Urinary bladder (tissue), 4 donors: ENCODE measurements around the gene IL6. TPM values are rescaled to one million over a fixed set of nuclear protein-coding genes. Genes with fewer than 3 reads are reported as not detected.

Source experiments
- DNase-seq: peaks from one replicate; pipeline ENCODE4 v3.0.0-alpha.2; 2015; ENCODE audit errors: extremely low spot score
- H3K27ac ChIP-seq: one replicate; pipeline ENCODE4 v1.5.1; 2013; ENCODE audit warnings: low read depth, mild to moderate bottlenecking, moderate library complexity
- H3K36me3 ChIP-seq: one replicate; pipeline ENCODE4 v1.6.1; 2013; ENCODE audit warnings: mild to moderate bottlenecking, moderate library complexity; ENCODE audit not compliant: insufficient read depth
- H3K4me1 ChIP-seq: one replicate; pipeline ENCODE4 v1.6.1; 2013; ENCODE audit warnings: mild to moderate bottlenecking, moderate library complexity; ENCODE audit not compliant: insufficient read depth
- H3K4me3 ChIP-seq: one replicate; pipeline ENCODE4 v1.5.1; 2013; ENCODE audit warnings: low read depth, low read length
- WGBS: extraction: QIAGEN DNeasy Blood & Tissue Kit; methylation state at CpG from one replicate; pipeline ENCODE4 v1.1.7; 2013; 5-methylcytosine and 5-hydroxymethylcytosine counted together
- polyA plus RNA-seq: library from polyadenylated mRNA; stranded (reverse); fragments of 200-250 nt; gene quantifications from one replicate; pipeline ENCODE4 v1.2.3, GENCODE V29; 2013
- total RNA-seq: library from RNA; depleted of rRNA; stranded (reverse); fragments of >200 nt; gene quantifications from one replicate; pipeline ENCODE4 v1.2.3, GENCODE V29; 2014
- donor health status: healthy with polysubstance abuse.
- donor health status: healthy.

Gene IL6
- total and polyA plus RNA-seq, 2 donors: 0.32 to 6.9 TPM

DNA sequence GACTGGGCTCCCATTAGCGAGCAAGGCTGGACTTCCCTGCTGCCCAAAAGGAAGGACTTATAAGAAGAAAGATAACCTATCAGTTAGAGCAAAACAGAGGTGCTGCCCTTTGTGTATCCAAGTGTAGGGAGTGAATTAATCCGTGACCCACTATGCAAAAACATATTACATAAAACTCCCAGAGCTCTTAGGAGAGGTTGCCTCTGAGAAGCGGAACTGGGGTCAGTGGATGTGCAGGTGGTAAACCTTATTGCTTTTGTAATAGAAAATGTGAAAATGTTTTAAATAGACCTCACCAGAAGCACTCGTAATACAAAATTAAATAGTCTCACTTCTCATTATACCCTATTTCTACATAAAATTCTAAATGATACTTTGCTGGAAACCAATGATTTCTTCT is 17.1 kb upstream of the IL6 start:
- Histone ChIP-seq H3K36me3 (no peaks in the 10 kb centered on the region), H3K4me1 (no peaks in the 10 kb centered on the region), H3K4me3 (no peak overlapping the region), H3K27ac (no peak overlapping the region)
- no peak for DNase-seq
- 93% methylated on average over 4 of the region's 4 CpGs for WGBS

DNA sequence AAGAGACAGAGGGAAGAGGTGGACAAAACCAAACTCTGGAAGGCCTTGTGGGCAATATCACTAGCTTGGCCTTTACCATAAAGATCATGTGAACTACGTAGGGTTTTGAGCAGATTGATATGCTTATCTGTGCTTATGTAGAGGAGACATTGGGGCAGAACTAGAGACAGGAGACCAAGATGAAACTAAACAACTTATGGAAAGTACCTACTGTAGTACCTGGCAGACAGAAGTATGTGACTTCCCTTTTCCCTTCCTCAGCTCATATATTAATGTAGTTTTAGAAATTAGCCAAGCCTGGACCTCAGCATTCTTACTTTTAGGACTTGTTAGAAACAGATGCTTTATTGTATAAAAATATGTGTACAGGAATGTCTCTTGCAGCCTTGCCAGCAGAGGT is 14.0 kb upstream of the IL6 start:
- 76% methylated on average over 1 of the region's 1 CpG for WGBS
- Histone ChIP-seq H3K36me3 (no peaks in the 10 kb centered on the region), H3K4me3 (no peak overlapping the region), H3K27ac (no peak overlapping the region), H3K4me1 (no peaks in the 10 kb centered on the region)
- no peak for DNase-seq

DNA sequence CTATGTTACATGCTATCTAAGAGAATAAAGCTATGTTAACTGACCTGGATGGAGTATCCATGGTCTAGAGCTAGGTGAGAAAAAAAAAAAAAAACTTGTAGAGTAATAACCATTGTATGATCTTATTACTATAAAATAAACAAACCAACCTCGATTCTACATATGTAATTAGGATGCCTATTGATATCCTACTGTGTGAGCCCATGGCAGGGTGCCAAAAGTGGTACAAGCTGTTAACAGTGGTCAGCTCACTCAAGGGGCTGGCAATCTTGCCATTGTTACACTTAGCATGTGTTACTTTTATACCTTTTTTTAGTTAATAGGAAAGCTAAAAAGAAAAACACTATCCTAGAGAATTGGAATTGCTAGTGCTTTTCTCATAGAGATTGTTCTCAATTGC is 13.5 kb upstream of the IL6 start:
- Histone ChIP-seq H3K4me1 (no peaks in the 10 kb centered on the region), H3K4me3 (no peak overlapping the region), H3K36me3 (no peaks in the 10 kb centered on the region), H3K27ac (no peak overlapping the region)
- no peak for DNase-seq
- WGBS: 72% methylated on average over 1 of the region's 1 CpG

DNA sequence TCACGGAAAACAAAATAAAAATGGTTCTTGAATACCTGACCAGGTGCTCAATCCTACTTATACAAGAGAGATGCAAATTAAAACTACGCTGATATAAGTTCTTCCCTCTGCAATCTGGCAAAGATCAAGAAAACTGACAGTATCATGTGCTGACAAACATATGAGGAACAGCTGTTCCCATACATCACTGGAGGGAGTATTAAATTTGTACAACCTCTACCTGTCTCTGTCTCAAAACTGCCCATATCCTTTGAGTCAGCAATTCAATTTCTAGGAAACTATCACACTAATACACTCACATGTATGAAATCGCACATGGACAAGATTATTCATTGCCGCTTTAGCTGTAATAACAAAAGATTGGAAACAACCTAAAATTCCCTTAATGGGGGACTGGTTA is 11.0 kb upstream of the IL6 start:
- DNase-seq: no peak
- 84% methylated on average over 4 of the region's 4 CpGs for WGBS
- no peaks in the 10 kb centered on the region for H3K36me3 ChIP-seq
- H3K4me1 ChIP-seq: no peaks in the 10 kb centered on the region
- no peak overlapping the region for H3K27ac ChIP-seq
- no peak overlapping the region for H3K4me3 ChIP-seq

DNA sequence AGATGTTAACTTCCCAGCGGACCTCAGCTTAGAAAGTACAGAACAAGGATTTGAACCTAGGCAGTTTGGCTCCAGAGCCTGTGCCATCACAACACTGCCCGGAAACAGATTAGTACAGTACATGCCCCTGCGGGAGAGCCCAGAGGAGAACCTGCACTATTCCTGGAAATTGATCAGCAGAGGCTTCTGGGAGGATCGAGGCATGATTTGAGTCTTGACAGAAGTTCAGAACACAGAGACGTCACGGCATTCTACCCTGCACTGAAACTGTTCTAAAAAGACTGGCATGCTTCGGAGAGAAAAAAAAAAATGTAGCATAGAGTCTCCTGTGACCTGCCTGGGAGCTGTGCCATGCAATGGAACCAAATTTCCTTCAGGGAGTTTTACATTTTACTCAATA is 9.2 kb upstream of the IL6 start:
- no peak for DNase-seq
- no peaks in the 10 kb centered on the region for H3K36me3 ChIP-seq
- no peak overlapping the region for H3K4me3 ChIP-seq
- H3K27ac ChIP-seq: no peak overlapping the region
- H3K4me1 ChIP-seq: no peaks in the 10 kb centered on the region
- WGBS: 79% methylated on average over 7 of the region's 7 CpGs

DNA sequence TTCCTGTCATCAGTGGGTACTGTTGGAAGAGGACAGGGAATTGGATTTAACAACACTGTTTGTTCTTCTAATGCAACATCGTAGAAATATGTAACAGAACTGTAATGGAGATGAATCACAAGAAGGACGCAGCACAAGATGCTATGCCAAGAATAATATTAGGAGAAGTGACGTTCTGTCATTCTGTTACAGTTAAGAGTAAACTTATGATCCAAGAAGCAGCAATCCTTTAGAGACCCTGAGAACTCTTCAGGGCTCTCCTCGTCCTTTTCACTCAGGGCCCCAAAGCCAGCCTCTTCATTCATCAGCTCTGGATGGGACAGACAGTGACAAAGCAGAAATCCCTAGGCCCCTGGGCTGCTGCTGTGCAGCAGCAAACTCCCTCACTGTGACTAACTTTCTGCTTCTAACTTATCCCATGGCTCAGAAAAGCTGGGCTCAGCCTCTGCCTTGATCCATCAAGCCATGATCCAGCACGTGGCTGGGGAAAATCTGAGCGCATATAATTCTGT is 8.7 kb upstream of the IL6 start:
- Histone ChIP-seq H3K36me3 (no peaks in the 10 kb centered on the region), H3K27ac (no peak overlapping the region), H3K4me3 (no peak overlapping the region), H3K4me1 (no peaks in the 10 kb centered on the region)
- 68% methylated on average over 6 of the region's 6 CpGs for WGBS
- DNase-seq: no peak

DNA sequence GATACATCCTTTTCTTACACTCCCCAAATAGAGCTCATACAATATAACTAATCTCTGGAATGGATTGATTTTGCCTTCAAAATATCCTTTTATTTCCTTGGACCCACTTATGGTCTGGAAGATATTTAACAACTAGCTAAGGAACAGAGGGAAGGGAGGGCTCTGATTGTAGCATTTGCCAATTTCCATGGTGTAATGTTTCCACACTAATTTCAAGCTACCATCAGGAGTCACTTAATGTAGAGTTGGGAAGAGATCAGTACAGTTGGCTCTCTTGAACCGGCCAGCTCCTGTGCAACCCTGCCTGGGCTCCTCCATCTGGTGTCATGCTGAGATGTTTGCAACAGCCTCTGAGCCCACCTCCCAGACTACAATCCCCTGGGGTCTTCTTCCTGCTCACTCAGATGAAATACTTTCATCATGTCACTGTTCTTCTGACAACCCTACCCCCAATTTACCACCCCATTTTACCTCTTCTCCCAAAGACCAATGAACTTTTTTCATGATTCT is 8.0 kb upstream of the IL6 start:
- no peak overlapping the region for H3K27ac ChIP-seq
- WGBS: 42% methylated on average over 1 of the region's 1 CpG
- H3K4me3 ChIP-seq: no peak overlapping the region
- no peak for DNase-seq
- no peaks in the 10 kb centered on the region for H3K4me1 ChIP-seq
- H3K36me3 ChIP-seq: no peaks in the 10 kb centered on the region

DNA sequence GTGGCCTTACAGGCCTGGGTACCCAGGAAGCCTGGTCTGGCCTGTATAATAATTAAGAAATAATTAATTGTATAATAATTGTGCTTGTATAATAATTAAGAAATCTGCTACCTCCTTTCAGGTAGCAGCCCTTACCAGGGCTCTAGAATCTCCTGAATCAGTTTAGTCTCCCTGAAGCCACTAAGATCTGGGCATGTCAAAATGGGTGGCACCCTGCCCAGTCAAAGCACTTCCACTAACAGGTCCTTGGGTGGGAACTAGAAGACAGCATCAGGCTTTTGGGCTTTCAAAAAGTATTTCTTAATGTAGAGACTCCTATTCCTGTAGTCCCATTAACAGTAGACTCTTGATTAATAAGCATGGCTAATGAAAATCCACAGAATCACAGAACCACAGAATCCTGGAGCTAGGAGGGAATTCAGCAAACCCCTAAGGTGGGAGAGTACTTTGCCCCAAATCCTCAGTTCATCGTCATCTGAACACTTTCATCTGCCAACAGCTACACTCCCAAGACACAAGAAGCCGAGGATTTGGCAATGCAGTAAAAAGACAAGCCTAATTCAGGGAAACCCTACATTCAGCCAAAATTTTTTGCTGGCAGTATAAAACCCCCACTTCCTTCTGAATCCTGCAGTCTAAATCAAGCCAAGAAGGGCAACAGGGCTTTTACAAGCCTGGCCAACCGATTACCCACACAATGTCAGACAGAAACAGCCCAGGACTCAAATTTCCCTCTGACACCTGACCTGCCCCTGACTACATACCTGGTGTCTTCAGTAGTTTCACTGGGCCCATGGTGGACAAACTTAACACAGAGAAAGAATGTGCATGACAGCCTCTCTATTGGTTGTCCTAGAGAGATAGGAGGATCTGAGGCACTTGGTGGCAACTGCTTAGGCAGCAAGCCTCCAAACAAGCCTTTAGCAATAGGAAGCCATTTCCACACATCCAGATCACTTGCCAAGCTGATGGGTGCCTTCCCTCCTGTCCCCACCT is 5.9 kb upstream of the IL6 start:
- DNase-seq: no peak
- no peaks in the 10 kb centered on the region for H3K36me3 ChIP-seq
- no peaks in the 10 kb centered on the region for H3K4me1 ChIP-seq
- H3K27ac ChIP-seq: no peak overlapping the region
- WGBS: 56% methylated on average over 3 of the region's 3 CpGs
- no peak overlapping the region for H3K4me3 ChIP-seq

DNA sequence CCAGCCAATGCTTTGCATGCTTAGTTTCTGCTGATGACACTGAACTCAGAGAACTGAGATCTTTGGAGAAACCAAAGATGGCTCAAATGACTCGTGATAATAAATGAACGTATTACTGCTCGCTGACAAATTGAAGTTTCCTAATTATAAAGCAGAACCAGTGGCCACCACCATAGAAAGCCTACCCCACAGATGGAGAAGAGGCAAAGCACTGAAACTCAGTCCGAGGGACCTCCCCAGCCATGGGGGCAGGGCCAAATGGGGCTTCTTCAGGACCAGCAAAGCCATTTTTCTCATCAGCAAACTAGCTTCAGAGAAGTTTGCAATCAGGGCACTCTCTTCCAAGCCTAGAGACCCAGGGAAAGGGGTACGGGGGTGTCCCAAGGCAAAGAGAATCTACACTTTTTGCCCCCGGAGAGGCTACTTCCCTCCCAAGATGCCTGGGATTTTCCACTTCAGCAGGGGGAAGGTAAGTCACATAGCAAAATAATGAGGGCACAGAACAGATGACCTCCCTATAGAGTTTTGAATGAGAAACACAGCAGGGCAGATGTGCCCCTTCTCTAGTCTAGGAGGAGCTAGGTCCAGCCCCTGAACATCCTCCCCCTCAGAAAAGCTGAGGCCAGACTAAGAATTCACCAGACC is 4.3 kb upstream of the IL6 start:
- Histone ChIP-seq H3K4me3 (no peak overlapping the region), H3K36me3 (no peaks in the 10 kb centered on the region), H3K27ac (no peak overlapping the region), H3K4me1 (no peaks in the 10 kb centered on the region)
- no peak for DNase-seq
- 94% methylated on average over 6 of the region's 6 CpGs for WGBS

DNA sequence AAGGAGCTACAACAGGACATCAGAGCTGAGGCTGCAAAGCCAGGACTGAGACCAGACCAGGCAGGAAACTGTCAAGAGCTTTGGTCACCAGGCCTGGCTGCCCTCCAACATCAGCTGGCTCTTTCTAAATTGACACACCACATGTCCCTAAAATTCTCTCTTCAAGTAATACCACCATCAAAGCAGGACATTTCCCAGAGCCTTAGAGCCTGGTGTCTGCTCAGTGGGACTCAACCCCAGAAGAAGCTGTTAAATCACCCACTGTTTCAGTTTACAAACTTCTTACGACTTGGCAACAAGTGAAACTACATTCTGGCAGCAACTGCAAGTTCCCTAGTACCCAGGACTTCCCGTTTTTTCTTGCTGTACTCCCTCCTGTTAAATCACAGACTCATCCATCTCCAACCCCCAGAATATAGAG is 3.8 kb upstream of the IL6 start:
- no peak for DNase-seq
- no peaks in the 10 kb centered on the region for H3K4me1 ChIP-seq
- WGBS: 9% methylated on average over 2 of the region's 2 CpGs
- no peaks in the 10 kb centered on the region for H3K36me3 ChIP-seq
- H3K4me3 ChIP-seq: no peak overlapping the region
- no peak overlapping the region for H3K27ac ChIP-seq

DNA sequence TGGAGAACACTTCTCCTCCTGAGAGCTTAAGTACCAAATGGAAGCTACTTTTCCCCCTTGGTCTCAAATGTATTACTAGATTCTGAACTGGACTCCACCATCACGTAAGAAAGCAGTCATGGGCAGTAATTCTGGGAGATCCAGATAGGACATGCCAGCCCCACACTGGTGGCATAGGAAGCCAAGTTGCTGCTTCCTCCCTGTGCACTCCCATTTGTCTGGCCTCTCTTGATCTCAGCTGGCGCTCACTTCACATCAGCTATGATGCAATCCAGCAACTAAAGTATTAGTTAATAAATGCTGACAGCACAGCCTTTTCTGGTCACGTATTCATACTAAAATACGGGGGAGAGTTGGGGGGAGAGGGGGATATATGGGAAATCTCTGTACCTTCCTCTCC is 3.4 kb upstream of the IL6 start:
- Histone ChIP-seq H3K27ac (no peak overlapping the region), H3K4me3 (no peak overlapping the region), H3K36me3 (no peaks in the 10 kb centered on the region), H3K4me1 (no peaks in the 10 kb centered on the region)
- DNase-seq: no peak
- 59% methylated on average over 4 of the region's 4 CpGs for WGBS

DNA sequence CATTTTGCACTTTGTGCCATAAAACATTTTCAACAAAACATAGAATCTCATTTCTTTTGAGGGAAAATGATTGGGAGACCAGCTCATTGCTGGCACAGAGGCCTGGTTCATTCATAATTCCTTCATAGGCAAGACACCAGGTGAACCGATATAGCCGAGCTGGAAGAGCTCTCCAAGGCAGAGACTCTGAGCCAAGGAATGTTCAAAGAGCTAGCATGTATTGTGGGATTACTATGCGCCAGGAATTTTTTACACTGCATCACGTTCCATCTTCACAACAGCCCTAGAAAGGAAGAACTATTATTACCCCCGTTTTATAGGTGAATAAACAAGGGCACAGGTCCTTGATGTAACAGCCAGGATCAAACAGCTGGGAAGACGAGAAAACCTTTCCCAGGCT is 2.1 kb upstream of the IL6 start:
- Histone ChIP-seq H3K27ac (no peak overlapping the region), H3K36me3 (no peaks in the 10 kb centered on the region), H3K4me3 (no peak overlapping the region), H3K4me1 (no peaks in the 10 kb centered on the region)
- WGBS: 49% methylated on average over 6 of the region's 6 CpGs
- DNase-seq: no peak

DNA sequence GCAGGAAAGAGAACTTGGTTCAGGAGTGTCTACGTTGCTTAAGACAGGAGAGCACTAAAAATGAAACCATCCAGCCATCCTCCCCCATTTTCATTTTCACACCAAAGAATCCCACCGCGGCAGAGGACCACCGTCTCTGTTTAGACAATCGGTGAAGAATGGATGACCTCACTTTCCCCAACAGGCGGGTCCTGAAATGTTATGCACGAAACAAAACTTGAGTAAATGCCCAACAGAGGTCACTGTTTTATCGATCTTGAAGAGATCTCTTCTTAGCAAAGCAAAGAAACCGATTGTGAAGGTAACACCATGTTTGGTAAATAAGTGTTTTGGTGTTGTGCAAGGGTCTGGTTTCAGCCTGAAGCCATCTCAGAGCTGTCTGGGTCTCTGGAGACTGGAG is 1.4 kb upstream of the IL6 start:
- H3K36me3 ChIP-seq: no peaks in the 10 kb centered on the region
- 64% methylated on average over 9 of the region's 9 CpGs for WGBS
- no peak overlapping the region for H3K4me3 ChIP-seq
- no peak overlapping the region for H3K27ac ChIP-seq
- no peaks in the 10 kb centered on the region for H3K4me1 ChIP-seq
- no peak for DNase-seq
